CD4-positive, alpha-beta T cell (primary cell): Measurements from ENCODE around the gene MBOAT7. TPM values are rescaled to one million over a fixed set of nuclear protein-coding genes. Genes with fewer than 3 reads are reported as not detected.
A peak's percentile ranks its signal among the peaks of the same experiment; 100 is the strongest.
"Not testable (repeated sequence)": the region's sequence is repeated elsewhere in the genome, so short reads cannot be mapped to it uniquely, and the experiment has no call there.

Source experiments
- ATAC-seq: fragments of 200-7000 bp; cut with Tn5 transposase; one replicate; pipeline ENCODE4 v1.10.0; 2022; ENCODE audit warnings: mild to moderate bottlenecking; ENCODE audit not compliant: poor library complexity
- CTCF ChIA-PET: fragments of 350-600 bp; sonication (Branson Sonifier 250); formaldehyde crosslinking; loops from one replicate; lab custom pipeline; 2021; ENCODE audit warnings: antibody characterized with exemption, inconsistent platforms; lab: Charles Lee
- POLR2A ChIA-PET: fragments of 350-600 bp; sonication (Branson Sonifier 250); formaldehyde crosslinking; loops from one replicate; lab custom pipeline; 2021; ENCODE audit warnings: antibody characterized with exemption, inconsistent platforms; lab: Charles Lee
- DNase-seq, 14 experiments: peaks; one replicate each; pipeline ENCODE4 v3.0.0-alpha.2; 2013 to 2020; ENCODE audit warnings: mixed read lengths in 2 of 14
- H3K27ac ChIP-seq, 2 donors: one replicate each; pipeline versions ENCODE4 v1.5.1 to v1.7.0; 2013; ENCODE audit warnings: low read length in 2 of 2, low read depth in 1 of 2, mild to moderate bottlenecking in 1 of 2
- H3K27me3 ChIP-seq, 2 experiments: 1 replicate in 1 of 2; 2 replicates in 1 of 2; pipeline versions ENCODE4 v1.6.1 to v1.7.0; 2013; ENCODE audit warnings: low read length in 2 of 2, control low read depth in 1 of 2, mild to moderate bottlenecking in 1 of 2, moderate library complexity in 1 of 2; ENCODE audit not compliant: insufficient read depth in 2 of 2, control insufficient read depth in 1 of 2
- H3K36me3 ChIP-seq: one replicate; pipeline ENCODE4 v1.6.1; 2013; ENCODE audit warnings: low read length, control low read depth; ENCODE audit not compliant: insufficient read depth
- H3K4me1 ChIP-seq: one replicate; pipeline ENCODE4 v1.6.1; 2013; ENCODE audit warnings: low read length, control low read depth; ENCODE audit not compliant: insufficient read depth
- H3K4me3 ChIP-seq: one replicate; pipeline ENCODE4 v1.5.1; 2013; ENCODE audit warnings: mild to moderate bottlenecking, low read length, moderate library complexity
- H3K9me3 ChIP-seq, 2 experiments: 1 replicate in 1 of 2; 2 replicates in 1 of 2; pipeline versions ENCODE4 v1.6.1 to v1.7.0; 2013; ENCODE audit warnings: low read length in 2 of 2, mild to moderate bottlenecking in 2 of 2, control low read depth in 1 of 2, moderate library complexity in 1 of 2; ENCODE audit not compliant: control insufficient read depth in 1 of 2, insufficient read depth in 1 of 2
- H3K27ac Mint-ChIP-seq: one replicate; pipeline ENCODE4 v1.8.0; 2020; ENCODE audit warnings: mixed read lengths
- H3K27me3 Mint-ChIP-seq: one replicate; pipeline ENCODE4 v1.8.0; 2021; ENCODE audit warnings: mixed read lengths
- H3K36me3 Mint-ChIP-seq: one replicate; pipeline ENCODE4 v1.8.0; 2021; ENCODE audit warnings: low read depth, mixed read lengths
- H3K4me1 Mint-ChIP-seq: one replicate; pipeline ENCODE4 v1.8.0; 2021; ENCODE audit warnings: low read depth, mixed read lengths
- H3K4me3 Mint-ChIP-seq: one replicate; pipeline ENCODE4 v1.8.0; 2020; ENCODE audit warnings: mild to moderate bottlenecking, mixed read lengths
- H3K9me3 Mint-ChIP-seq: one replicate; pipeline ENCODE4 v1.8.0; 2020; ENCODE audit warnings: mixed read lengths
- CTCF ChIP-seq: fragments of 200-600 bp; IDR thresholded peaks from one replicate; pipeline ENCODE4 v1.8.0; 2022; ENCODE audit warnings: antibody characterized with exemption, mild to moderate bottlenecking
- intact Hi-C, 2 experiments: fragments of 100-400 bp; cut with DNase I in 1 of 2; cut with micrococcal nuclease in 1 of 2; formaldehyde crosslinking; loops; one replicate each; pipeline versions ENCODE4 v1.15.1 to v1.9.0; 2023 to 2025; cut with DNase I, micrococcal nuclease
- total RNA-seq, 174 experiments: library from RNA in 2 of 174; stranded (reverse) in 2 of 174; gene quantifications; one replicate each; pipeline ENCODE4 v1.2.3 and lab custom pipeline; 2021 to 2026

Gene MBOAT7
- total RNA-seq, 2 experiments from 2014 or later = 13.7 to 18.0 TPM

GRCh38 chr19:54231077-54231931 lies 41.9 kb upstream of the MBOAT7 start:
- ATAC-seq = peak; percentile 99
- POLR2A ChIA-PET = interaction anchor here (1.6 kb wide), 1 partner anchor 94 kb away, joined by 5 read pairs; the partner anchor contains the start of gene CNOT3
- CTCF ChIA-PET = interaction anchor here (1.6 kb wide), 1 partner anchor 63 kb away, joined by 6 read pairs; no protein-coding TSS in a partner anchor
- Histone ChIP-seq H3K9me3 (no peaks in the 10 kb centered on the region), H3K27ac (no peak overlapping the region), H3K36me3 (no peaks in the 10 kb centered on the region), H3K27me3 (peaks cover 11 to 20% of the 10 kb centered on the region in 2 experiments), H3K4me1 (peaks cover 5% of the 10 kb centered on the region), H3K4me3 (no peak overlapping the region)
- no peak overlapping the region for H3K27ac Mint-ChIP-seq
- peaks cover 40% of the 10 kb centered on the region for H3K27me3 Mint-ChIP-seq
- H3K4me3 Mint-ChIP-seq = no peak overlapping the region
- TF ChIP-seq CTCF = peak; percentile 84
- intact Hi-C loops = loop anchor here (1.0 to 5.0 kb wide), 2 partner anchors 44 to 63 kb away; partner anchors contain the start of gene MBOAT7 (in 1 of the 2)
- no peaks in the 10 kb centered on the region for H3K36me3 Mint-ChIP-seq
- DNase-seq = peak; percentile 73 to 93 (median 86)
- H3K9me3 Mint-ChIP-seq = no peaks in the 10 kb centered on the region
- peaks cover 4% of the 10 kb centered on the region for H3K4me1 Mint-ChIP-seq

- no peak for ATAC-seq
- ChIA-PET POLR2A (no interaction called here), CTCF (no interaction called here)
- no peak overlapping the region for H3K27ac ChIP-seq
- no peaks in the 10 kb centered on the region for H3K36me3 ChIP-seq
- no peaks in the 10 kb centered on the region for H3K9me3 ChIP-seq
- intact Hi-C loops = loop anchor here in 1 of 2 experiments (5.0 kb wide), 1 partner anchor 43 kb away; the partner anchor contains the start of gene MBOAT7
- H3K27me3 ChIP-seq = peaks cover 8 to 12% of the 10 kb centered on the region in 2 experiments
- TF ChIP-seq CTCF = no peak
- no peaks in the 10 kb centered on the region for H3K36me3 Mint-ChIP-seq
- H3K9me3 Mint-ChIP-seq = no peaks in the 10 kb centered on the region
- no peak overlapping the region for H3K27ac Mint-ChIP-seq
- no peak for DNase-seq
- H3K27me3 Mint-ChIP-seq = peaks cover 39% of the 10 kb centered on the region
- H3K4me1 Mint-ChIP-seq = peaks cover 4% of the 10 kb centered on the region
- no peak overlapping the region for H3K4me3 ChIP-seq
- peaks cover 5% of the 10 kb centered on the region for H3K4me1 ChIP-seq
- H3K4me3 Mint-ChIP-seq = no peak overlapping the region
Observed at GRCh38 chr19:54230031-54230430, 40.7 kb upstream of the MBOAT7 start.

GRCh38 chr19:54229146-54229545 lies 39.8 kb upstream of the MBOAT7 start:
- ATAC-seq = no peak
- H3K36me3 ChIP-seq = no peaks in the 10 kb centered on the region
- DNase-seq = no peak
- peaks cover 5% of the 10 kb centered on the region for H3K4me1 ChIP-seq
- H3K9me3 ChIP-seq = no peaks in the 10 kb centered on the region
- CTCF ChIA-PET = no interaction called here
- H3K36me3 Mint-ChIP-seq = no peaks in the 10 kb centered on the region
- TF ChIP-seq CTCF = no peak
- H3K27me3 Mint-ChIP-seq = peaks cover 30% of the 10 kb centered on the region
- no peak overlapping the region for H3K27ac Mint-ChIP-seq
- no peak overlapping the region for H3K27ac ChIP-seq
- no peak overlapping the region for H3K4me3 Mint-ChIP-seq
- POLR2A ChIA-PET = no interaction called here
- peaks cover 4% of the 10 kb centered on the region for H3K4me1 Mint-ChIP-seq
- no peak overlapping the region for H3K4me3 ChIP-seq
- intact Hi-C loops = no loop called here
- H3K9me3 Mint-ChIP-seq = no peaks in the 10 kb centered on the region
- H3K27me3 ChIP-seq = peaks cover 5 to 10% of the 10 kb centered on the region in 2 experiments

GRCh38 chr19:54224619-54225018 lies 35.2 kb upstream of the MBOAT7 start:
- not testable (repeated sequence) for H3K36me3 Mint-ChIP-seq

GRCh38 chr19:54223937-54224281 lies 34.5 kb upstream of the MBOAT7 start:
- H3K9me3 ChIP-seq, H3K4me1 ChIP-seq, H3K27ac Mint-ChIP-seq, H3K4me3 ChIP-seq, H3K4me3 Mint-ChIP-seq, H3K27ac ChIP-seq, H3K27me3 Mint-ChIP-seq, CTCF ChIA-PET, H3K36me3 ChIP-seq, H3K4me1 Mint-ChIP-seq, ATAC-seq, H3K9me3 Mint-ChIP-seq, DNase-seq, POLR2A ChIA-PET, H3K36me3 Mint-ChIP-seq, H3K27me3 ChIP-seq: not testable (repeated sequence)
- intact Hi-C loops = loop anchor here in 1 of 2 experiments (2.0 kb wide), 2 partner anchors 15 to 23 kb away; no protein-coding TSS in a partner anchor

More at GRCh38 chr19:54224619-54225018, 35.2 kb upstream of the MBOAT7 start:
- ATAC-seq, H3K27ac Mint-ChIP-seq, H3K36me3 ChIP-seq, POLR2A ChIA-PET, H3K27ac ChIP-seq, intact Hi-C loops, H3K27me3 ChIP-seq, H3K9me3 Mint-ChIP-seq, H3K4me3 Mint-ChIP-seq, H3K4me1 ChIP-seq, H3K9me3 ChIP-seq, H3K27me3 Mint-ChIP-seq, DNase-seq, H3K4me3 ChIP-seq, CTCF ChIA-PET, H3K4me1 Mint-ChIP-seq: not testable (repeated sequence)
